ENCODE data around the gene SIDT2. TPM values are rescaled to one million over a fixed set of nuclear protein-coding genes. Genes with fewer than 3 reads are reported as not detected.
A peak's percentile ranks its signal among the peaks of the same experiment; 100 is the strongest.

The SIDT2 gene
- total and polyA plus RNA-seq, 4 donors, result 24.5 to 51.7 (median 36.5) TPM

DNA sequence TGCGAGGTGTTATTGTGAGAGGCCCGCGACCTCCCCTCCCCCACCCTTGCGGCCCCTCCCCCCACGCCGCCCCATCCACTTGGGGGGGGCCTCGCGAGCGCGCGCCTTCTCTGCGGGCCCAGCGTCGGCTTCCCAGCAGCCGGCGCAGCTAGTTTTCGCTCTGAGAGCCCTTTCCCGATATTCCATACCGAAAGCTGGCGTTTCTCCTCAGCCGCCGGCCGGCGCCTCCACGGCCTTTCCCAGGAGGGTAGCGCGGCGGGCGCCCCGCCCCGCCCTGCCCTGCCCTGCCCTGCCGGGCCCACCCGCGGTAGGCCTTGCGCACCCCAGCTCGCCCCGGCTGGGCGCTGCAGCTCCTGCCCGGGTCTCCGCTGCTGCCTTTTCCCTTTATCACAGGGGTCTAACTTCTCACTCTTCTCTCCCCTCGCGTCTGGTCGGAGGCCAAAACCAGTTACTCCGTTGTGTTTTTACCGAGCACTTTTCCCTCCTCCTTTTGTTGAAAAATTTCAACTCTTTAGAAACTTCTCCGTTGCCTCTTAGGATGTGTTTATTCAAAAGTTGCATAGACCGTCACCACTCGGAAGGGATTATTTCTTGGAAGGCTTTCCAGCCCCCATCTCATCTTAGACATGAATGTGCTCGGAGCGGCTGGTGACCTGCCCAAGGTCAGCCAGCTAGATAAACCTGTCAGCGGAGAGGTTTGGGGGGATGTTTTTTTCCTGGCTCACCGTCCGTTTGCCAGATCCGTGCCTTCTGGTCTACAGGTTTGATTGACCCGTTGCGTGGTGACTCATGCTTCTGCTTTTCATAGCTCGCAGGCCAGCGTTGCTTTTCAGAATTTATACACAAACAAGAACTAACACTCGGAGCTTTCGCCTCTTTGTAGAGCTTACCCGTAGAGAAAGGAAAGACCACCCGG is 33.8 kb upstream of the SIDT2 start:
- Histone ChIP-seq H3K4me3 (ENCODE audit: low read depth, low read length) (peak overlapping the region; percentile 95), H3K27ac (ENCODE audit: low read depth, low read length) (peak overlapping the region; percentile 91), H3K27me3 (ENCODE audit: control insufficient read depth, insufficient read depth, low read length) (no peaks in the 10 kb centered on the region), H3K9me3 (ENCODE audit: control insufficient read depth, insufficient read depth, low read length) (no peaks in the 10 kb centered on the region), H3K4me1 (ENCODE audit: control insufficient read depth, insufficient read depth, low read length) (peaks cover 21% of the 10 kb centered on the region), H3K36me3 (ENCODE audit: control insufficient read depth, insufficient read depth, low read length) (peaks cover 19% of the 10 kb centered on the region)
- DNase-seq (ENCODE audit: low read depth in 4 of 6, low spot score in 6 of 6), result peak in 2 of 6 donors; percentile 11 to 28
- WGBS (ENCODE audit: insufficient coverage), result under 1% methylated on average over 47 of the region's 62 CpGs

DNA sequence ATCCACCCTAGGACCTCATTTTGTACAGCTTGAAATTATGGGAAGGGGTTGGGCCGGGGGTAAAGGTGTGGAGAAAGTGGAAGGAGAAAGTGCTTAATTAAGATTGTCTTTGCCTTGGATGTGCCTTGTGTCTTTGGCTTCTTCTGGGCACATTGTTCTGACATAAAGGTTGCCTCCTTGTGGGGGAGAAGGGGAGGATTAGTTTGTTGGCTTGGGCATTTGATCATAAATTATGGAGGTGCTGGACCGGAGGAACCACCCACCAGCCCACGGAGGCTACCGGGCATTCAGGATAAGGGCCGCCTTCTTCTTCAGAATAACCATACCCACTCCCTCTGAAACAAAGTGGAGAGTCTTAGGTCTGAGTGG is 33.2 kb upstream of the SIDT2 start:
- H3K27ac ChIP-seq (ENCODE audit: low read depth, low read length), result peak overlapping the region; percentile 91
- H3K4me3 ChIP-seq (ENCODE audit: low read depth, low read length), result peak overlapping the region; percentile 95
- 0% methylated on average over 1 of the region's 5 CpGs for WGBS (ENCODE audit: insufficient coverage)
- no peaks in the 10 kb centered on the region for H3K9me3 ChIP-seq (ENCODE audit: control insufficient read depth, insufficient read depth, low read length)
- peaks cover 23% of the 10 kb centered on the region for H3K36me3 ChIP-seq (ENCODE audit: control insufficient read depth, insufficient read depth, low read length)
- H3K27me3 ChIP-seq (ENCODE audit: control insufficient read depth, insufficient read depth, low read length), result no peaks in the 10 kb centered on the region
- peaks cover 21% of the 10 kb centered on the region for H3K4me1 ChIP-seq (ENCODE audit: control insufficient read depth, insufficient read depth, low read length)
- peak in 2 of 6 donors; percentile 21 to 34 for DNase-seq (ENCODE audit: low read depth in 4 of 6, low spot score in 6 of 6)

DNA sequence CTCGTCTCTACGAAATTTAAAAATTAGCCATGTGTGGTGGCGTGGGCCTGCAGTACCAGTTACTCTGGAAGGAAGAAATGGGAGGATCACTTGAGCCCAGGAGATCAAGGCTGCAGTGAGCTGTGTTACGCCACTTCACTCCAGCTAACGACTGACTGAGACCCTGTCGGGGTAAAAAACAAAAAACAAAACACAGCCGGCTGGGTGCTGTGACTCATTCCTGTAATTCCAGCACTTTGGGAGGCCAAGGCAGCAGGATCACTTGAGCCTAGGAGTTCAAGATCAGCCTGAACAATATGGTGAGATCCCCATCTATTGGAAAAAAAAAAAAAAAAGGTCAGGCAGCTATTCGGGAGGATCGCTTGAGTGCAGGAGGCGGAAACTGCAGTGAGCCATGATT is 32.0 kb upstream of the SIDT2 start:
- Histone ChIP-seq H3K36me3 (ENCODE audit: control insufficient read depth, insufficient read depth, low read length) (peaks cover 23% of the 10 kb centered on the region), H3K27ac (ENCODE audit: low read depth, low read length) (no peak overlapping the region), H3K9me3 (ENCODE audit: control insufficient read depth, insufficient read depth, low read length) (no peaks in the 10 kb centered on the region), H3K4me1 (ENCODE audit: control insufficient read depth, insufficient read depth, low read length) (peaks cover 21% of the 10 kb centered on the region), H3K4me3 (ENCODE audit: low read depth, low read length) (no peak overlapping the region), H3K27me3 (ENCODE audit: control insufficient read depth, insufficient read depth, low read length) (no peaks in the 10 kb centered on the region)
- no peak for DNase-seq (ENCODE audit: low read depth in 4 of 6, low spot score in 6 of 6)
- 74% methylated on average over 7 of the region's 10 CpGs for WGBS (ENCODE audit: insufficient coverage)

DNA sequence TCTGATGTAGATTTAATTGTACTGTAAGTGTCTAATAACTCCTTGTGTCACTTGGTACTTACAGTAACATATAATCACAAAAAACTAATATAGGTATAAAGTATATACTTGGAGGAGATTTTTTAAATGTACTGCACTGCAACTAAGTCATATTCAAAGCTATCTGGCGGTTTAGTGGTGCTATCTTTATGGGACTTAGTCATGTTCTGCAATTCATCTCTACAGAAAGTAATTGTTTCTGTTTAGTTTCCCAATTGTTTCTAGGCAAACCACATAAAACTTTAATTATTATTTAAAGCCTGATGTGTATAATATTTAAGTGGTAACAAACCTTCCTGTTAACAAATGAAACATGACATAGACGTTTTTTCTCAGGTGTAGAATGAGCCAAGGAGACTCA is 26.5 kb upstream of the SIDT2 start:
- H3K27ac ChIP-seq (ENCODE audit: low read depth, low read length), result no peak overlapping the region
- H3K27me3 ChIP-seq (ENCODE audit: control insufficient read depth, insufficient read depth, low read length), result no peaks in the 10 kb centered on the region
- peaks cover 30% of the 10 kb centered on the region for H3K36me3 ChIP-seq (ENCODE audit: control insufficient read depth, insufficient read depth, low read length)
- no peak overlapping the region for H3K4me3 ChIP-seq (ENCODE audit: low read depth, low read length)
- DNase-seq (ENCODE audit: low read depth in 4 of 6, low spot score in 6 of 6), result no peak
- H3K4me1 ChIP-seq (ENCODE audit: control insufficient read depth, insufficient read depth, low read length), result peaks cover 2% of the 10 kb centered on the region
- no peaks in the 10 kb centered on the region for H3K9me3 ChIP-seq (ENCODE audit: control insufficient read depth, insufficient read depth, low read length)
- WGBS (ENCODE audit: insufficient coverage), result 100% methylated on average over 1 of the region's 2 CpGs

DNA sequence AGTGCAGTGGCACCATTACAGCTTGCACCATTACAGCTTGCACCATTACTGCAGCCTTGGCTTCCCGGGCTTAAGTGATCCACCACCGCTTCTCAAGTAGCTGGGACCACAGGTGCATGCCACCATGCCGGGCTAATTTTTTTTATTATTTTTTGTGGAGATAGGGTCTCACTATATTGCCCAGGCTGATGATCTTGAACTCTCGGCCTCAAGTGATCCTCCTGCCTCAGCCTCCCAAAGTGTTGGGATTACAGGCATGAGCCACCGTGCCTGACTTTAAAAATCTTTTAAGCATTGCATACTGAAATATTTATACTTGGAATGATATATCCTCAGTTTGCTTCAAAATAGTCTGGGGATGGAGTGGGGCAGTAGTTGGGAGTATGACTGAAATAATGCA is 24.1 kb upstream of the SIDT2 start:
- H3K4me1 ChIP-seq (ENCODE audit: control insufficient read depth, insufficient read depth, low read length), result no peaks in the 10 kb centered on the region

DNA sequence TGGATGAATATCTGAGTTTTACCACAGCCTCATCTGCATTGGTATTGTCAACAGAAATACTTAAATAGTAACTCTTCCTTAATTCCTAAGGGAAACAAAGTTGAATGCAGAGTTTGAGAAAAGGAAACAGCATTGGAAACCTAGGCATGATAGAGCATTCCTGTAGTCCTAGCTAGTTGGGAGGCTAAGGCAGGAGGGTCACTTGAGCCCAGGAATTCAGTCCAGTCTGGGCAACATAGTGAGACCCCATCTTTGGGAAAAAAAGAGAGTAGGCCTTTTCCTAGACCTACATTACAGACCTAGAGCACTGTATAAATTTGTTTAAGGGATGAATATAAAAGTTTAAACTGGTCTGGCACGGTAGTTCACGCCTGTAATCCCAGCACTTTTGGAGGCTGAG is 21.0 kb upstream of the SIDT2 start:
- no CpG with 5 or more reads among the region's 2 CpGs for WGBS (ENCODE audit: insufficient coverage)
- Histone ChIP-seq H3K36me3 (ENCODE audit: control insufficient read depth, insufficient read depth, low read length) (peaks cover 27% of the 10 kb centered on the region), H3K4me1 (ENCODE audit: control insufficient read depth, insufficient read depth, low read length) (no peaks in the 10 kb centered on the region), H3K9me3 (ENCODE audit: control insufficient read depth, insufficient read depth, low read length) (no peaks in the 10 kb centered on the region), H3K27me3 (ENCODE audit: control insufficient read depth, insufficient read depth, low read length) (no peaks in the 10 kb centered on the region), H3K4me3 (ENCODE audit: low read depth, low read length) (no peak overlapping the region), H3K27ac (ENCODE audit: low read depth, low read length) (no peak overlapping the region)
- no peak for DNase-seq (ENCODE audit: low read depth in 4 of 6, low spot score in 6 of 6)

More for the DNA sequence above, 24.1 kb upstream of the SIDT2 start:
- no peaks in the 10 kb centered on the region for H3K9me3 ChIP-seq (ENCODE audit: control insufficient read depth, insufficient read depth, low read length)
- no peak overlapping the region for H3K27ac ChIP-seq (ENCODE audit: low read depth, low read length)
- no peak for DNase-seq (ENCODE audit: low read depth in 4 of 6, low spot score in 6 of 6)
- H3K27me3 ChIP-seq (ENCODE audit: control insufficient read depth, insufficient read depth, low read length), result no peaks in the 10 kb centered on the region
- 100% methylated on average over 2 of the region's 5 CpGs for WGBS (ENCODE audit: insufficient coverage)
- H3K4me3 ChIP-seq (ENCODE audit: low read depth, low read length), result no peak overlapping the region
- peaks cover 20% of the 10 kb centered on the region for H3K36me3 ChIP-seq (ENCODE audit: control insufficient read depth, insufficient read depth, low read length)

DNA sequence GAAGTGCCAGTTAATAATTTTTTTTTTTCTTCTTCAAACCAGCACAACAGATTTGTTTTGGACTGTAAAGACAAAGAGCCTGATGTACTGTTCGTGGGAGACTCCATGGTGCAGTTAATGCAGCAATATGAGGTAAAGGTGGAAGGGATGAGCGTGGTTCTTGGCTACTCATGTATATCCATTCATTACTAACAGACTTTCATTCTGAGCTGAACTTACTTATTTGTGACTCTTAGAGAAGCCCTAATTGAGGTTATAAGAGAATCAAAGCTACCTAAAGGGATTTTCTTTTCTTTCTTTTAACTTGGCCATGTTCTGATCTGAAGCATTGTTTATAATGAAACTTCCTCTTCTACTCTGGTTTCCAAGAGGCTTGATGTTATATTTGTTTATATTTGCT is 18.7 kb upstream of the SIDT2 start:
- H3K4me1 ChIP-seq (ENCODE audit: control insufficient read depth, insufficient read depth, low read length), result no peaks in the 10 kb centered on the region
- H3K27me3 ChIP-seq (ENCODE audit: control insufficient read depth, insufficient read depth, low read length), result no peaks in the 10 kb centered on the region
- no peak overlapping the region for H3K4me3 ChIP-seq (ENCODE audit: low read depth, low read length)
- DNase-seq (ENCODE audit: low read depth in 4 of 6, low spot score in 6 of 6), result no peak
- H3K36me3 ChIP-seq (ENCODE audit: control insufficient read depth, insufficient read depth, low read length), result peaks cover 41% of the 10 kb centered on the region
- no peak overlapping the region for H3K27ac ChIP-seq (ENCODE audit: low read depth, low read length)
- no CpG with 5 or more reads among the region's 2 CpGs for WGBS (ENCODE audit: insufficient coverage)
- H3K9me3 ChIP-seq (ENCODE audit: control insufficient read depth, insufficient read depth, low read length), result no peaks in the 10 kb centered on the region

DNA sequence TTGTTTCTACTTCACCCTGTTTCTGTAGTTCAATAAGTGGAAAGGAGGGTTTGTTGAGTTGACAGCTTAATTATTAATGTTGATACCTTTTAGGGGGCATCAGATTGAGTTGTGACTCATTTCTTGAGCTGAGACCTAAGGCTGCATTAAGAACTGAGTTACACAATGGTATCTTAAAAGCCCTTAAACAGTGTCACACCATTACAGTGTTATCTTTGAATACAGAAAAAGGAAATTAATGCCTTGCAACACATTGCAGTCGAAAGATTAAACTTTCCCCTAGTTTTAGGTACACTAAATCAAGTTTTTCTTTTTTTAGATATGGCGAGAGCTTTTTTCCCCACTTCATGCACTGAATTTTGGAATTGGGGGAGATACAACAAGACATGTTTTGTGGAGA is 17.7 kb upstream of the SIDT2 start:
- Histone ChIP-seq H3K27me3 (ENCODE audit: control insufficient read depth, insufficient read depth, low read length) (no peaks in the 10 kb centered on the region), H3K27ac (ENCODE audit: low read depth, low read length) (no peak overlapping the region), H3K4me1 (ENCODE audit: control insufficient read depth, insufficient read depth, low read length) (no peaks in the 10 kb centered on the region), H3K9me3 (ENCODE audit: control insufficient read depth, insufficient read depth, low read length) (no peaks in the 10 kb centered on the region), H3K4me3 (ENCODE audit: low read depth, low read length) (no peak overlapping the region), H3K36me3 (ENCODE audit: control insufficient read depth, insufficient read depth, low read length) (peaks cover 45% of the 10 kb centered on the region)
- DNase-seq (ENCODE audit: low read depth in 4 of 6, low spot score in 6 of 6), result no peak
- WGBS (ENCODE audit: insufficient coverage), result no CpG with 5 or more reads among the region's 2 CpGs

DNA sequence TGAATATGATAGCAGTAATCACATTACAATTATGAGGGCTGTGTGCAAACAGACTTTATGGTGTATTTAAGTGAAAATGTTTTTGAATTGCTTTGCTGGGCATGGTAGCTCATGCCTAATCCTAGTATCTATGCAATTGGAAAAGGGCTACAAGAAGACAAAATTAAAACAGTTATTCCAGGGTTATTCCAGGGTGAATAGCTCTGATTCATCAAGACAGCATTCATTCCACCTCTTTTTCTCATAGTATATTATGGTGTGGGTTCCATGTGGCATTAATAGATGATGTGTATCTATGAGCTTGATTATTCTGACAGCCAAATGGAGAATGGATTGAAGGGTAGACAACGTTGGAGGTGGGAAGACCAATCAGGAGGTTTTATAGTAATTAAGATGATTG is 12.1 kb upstream of the SIDT2 start:
- no peaks in the 10 kb centered on the region for H3K4me1 ChIP-seq (ENCODE audit: control insufficient read depth, insufficient read depth, low read length)
- H3K27me3 ChIP-seq (ENCODE audit: control insufficient read depth, insufficient read depth, low read length), result no peaks in the 10 kb centered on the region

DNA sequence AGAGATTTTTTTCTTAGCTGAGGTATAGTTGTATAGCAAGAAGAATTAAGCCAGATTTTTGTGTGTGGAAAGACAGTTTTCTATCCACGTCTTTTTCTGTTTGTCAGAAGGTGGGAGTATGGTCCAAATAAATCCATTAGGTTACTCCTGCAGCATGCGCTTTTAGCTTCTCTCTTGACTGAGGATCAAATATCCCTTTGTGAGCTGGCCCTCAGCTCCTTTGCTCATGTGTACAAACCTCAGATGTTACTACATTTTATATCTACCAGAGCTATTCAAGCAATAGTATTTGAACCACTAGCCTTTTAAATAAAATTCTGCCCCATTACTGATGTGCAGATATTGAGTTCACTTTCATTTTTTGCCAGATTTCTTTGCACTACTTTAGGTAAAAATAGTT is 8.8 kb upstream of the SIDT2 start:
- WGBS (ENCODE audit: insufficient coverage), result 100% methylated on average over 1 of the region's 2 CpGs
- H3K4me3 ChIP-seq (ENCODE audit: low read depth, low read length), result no peak overlapping the region
- H3K36me3 ChIP-seq (ENCODE audit: control insufficient read depth, insufficient read depth, low read length), result peaks cover 22% of the 10 kb centered on the region
- H3K27ac ChIP-seq (ENCODE audit: low read depth, low read length), result no peak overlapping the region
- no peaks in the 10 kb centered on the region for H3K9me3 ChIP-seq (ENCODE audit: control insufficient read depth, insufficient read depth, low read length)
- peaks cover 7% of the 10 kb centered on the region for H3K4me1 ChIP-seq (ENCODE audit: control insufficient read depth, insufficient read depth, low read length)
- DNase-seq (ENCODE audit: low read depth in 4 of 6, low spot score in 6 of 6), result no peak
- H3K27me3 ChIP-seq (ENCODE audit: control insufficient read depth, insufficient read depth, low read length), result no peaks in the 10 kb centered on the region

More for the DNA sequence above, 12.1 kb upstream of the SIDT2 start:
- Histone ChIP-seq H3K9me3 (ENCODE audit: control insufficient read depth, insufficient read depth, low read length) (no peaks in the 10 kb centered on the region), H3K27ac (ENCODE audit: low read depth, low read length) (no peak overlapping the region), H3K4me3 (ENCODE audit: low read depth, low read length) (no peak overlapping the region), H3K36me3 (ENCODE audit: control insufficient read depth, insufficient read depth, low read length) (peaks cover 49% of the 10 kb centered on the region)
- WGBS (ENCODE audit: insufficient coverage), result 75% methylated on average over 1 of the region's 1 CpG
- DNase-seq (ENCODE audit: low read depth in 4 of 6, low spot score in 6 of 6), result no peak
